T-helper 2 cell (primary cell): ENCODE data around the gene HLTF.

Experiments
- DNase-seq, 5 experiments: peaks; one replicate each; pipeline versions ENCODE4 v3.0.0 to v3.0.0-alpha.2; 2012 to 2022

The HLTF gene

DNA sequence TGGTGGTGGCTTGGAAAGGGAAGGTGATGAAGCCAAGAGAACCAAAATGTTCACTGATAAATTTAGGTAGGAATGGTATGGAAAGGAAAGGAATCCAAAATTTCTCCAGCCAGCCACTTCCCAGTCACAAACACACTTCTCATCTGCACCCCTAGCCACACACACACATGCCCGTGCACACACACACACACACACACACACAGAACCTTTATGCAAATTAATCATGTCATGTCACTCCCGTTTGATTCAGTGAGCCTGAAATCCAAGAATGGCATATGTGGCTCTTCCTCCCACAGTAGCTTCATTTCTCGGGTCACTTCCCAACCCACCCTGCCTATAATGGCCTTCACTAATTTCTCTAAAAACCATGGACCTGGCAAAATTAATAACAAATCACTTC, 3.1 kb upstream of the HLTF start:
- no peak for DNase-seq

GRCh38 chr3:149087208-149087607, 875 bp upstream of the HLTF start:
- DNase-seq = no peak

GRCh38 chr3:149085828-149086231, 503 bp downstream of the HLTF start:
- peak in 1 of 5 experiments; percentile 64 for DNase-seq

DNA sequence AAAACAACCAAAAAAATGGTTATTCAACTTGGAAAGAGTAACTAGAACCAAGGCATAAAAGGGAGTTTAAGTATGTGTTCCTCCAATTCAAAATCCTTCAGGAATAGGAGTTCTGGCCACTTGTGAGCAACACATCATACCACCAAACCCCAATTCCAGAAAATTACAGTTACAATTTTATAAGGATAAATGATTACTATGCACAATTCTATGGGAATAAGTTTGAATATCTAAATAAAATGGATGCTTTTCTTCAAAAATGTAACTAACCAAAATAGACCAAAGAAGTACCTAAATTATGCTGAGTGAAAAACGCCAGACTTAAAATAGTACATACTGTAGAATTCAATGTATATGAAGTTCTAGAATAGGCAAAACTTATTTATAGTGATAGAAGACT, 4.6 kb downstream of the HLTF start:
- DNase-seq = no peak

DNA sequence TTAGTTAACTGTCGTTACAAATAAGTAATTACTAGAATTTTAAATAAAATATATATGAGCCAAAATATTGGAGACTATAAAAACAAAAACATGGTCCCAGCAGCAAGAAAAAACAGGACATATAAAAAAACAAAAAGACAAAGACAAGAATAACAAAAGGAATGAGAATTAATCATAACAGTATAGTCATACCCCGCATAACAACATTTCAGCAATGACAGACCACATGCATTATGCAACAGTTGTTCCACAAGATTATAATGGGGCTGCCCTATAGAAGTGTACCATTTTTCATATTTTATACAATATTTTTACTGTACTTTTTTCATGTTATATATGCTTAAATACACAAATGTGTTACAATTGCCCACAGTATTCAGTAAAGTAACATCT, 5.6 kb downstream of the HLTF start:
- no peak for DNase-seq

DNA sequence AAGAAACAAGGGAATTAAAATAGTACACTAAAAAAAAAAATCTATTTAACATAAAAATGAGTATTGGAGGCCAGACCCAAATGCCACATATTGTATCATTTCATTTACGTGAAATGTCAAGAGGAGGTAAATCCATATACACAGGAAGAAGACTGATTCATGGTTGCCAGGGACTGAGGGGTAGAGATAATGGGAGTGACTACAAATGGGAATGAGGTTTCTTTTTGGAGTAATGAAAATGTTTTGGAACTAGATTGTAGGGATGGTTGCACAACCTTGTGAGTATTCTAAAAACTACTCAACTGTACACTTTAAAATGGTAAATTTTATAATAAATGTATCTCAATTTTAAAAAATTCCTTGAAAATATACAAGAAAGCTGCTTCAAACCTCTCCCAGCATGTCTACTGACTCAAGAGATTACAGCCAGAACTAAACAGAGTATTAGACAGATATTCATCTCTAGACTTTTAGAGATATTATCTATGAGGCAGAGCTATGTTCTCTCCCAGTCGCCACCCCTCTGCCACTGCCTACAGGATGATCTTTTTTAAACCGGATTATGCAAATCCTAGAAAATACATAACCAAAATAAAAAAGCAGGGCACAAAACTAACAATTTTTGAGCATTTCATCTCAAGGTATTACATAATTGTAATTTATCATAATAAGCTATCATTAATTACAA, 6.2 kb downstream of the HLTF start:
- DNase-seq = no peak

GRCh38 chr3:149077628-149078027, 8.7 kb downstream of the HLTF start:
- no peak for DNase-seq

GRCh38 chr3:149067883-149068282, 18.4 kb downstream of the HLTF start:
- no peak for DNase-seq

DNA sequence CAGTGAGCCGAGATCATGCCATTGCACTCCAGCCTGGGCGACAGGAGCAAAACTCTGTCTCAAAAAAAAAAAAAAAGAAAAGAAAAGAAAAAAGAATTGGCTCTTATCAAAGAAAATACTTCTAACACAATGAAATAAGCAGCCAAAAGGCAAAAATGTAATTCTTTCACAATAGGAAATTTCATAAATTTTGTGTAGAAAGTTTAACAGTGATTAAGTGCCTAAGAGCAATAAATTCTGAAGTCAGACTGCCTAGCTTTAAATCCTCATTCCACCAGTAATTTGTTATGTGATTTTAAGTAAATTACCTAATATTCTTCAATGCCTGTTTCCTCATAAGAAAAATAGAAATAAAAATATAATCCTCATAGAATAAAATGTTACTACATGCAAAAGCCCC, 24.6 kb downstream of the HLTF start:
- no peak for DNase-seq

DNA sequence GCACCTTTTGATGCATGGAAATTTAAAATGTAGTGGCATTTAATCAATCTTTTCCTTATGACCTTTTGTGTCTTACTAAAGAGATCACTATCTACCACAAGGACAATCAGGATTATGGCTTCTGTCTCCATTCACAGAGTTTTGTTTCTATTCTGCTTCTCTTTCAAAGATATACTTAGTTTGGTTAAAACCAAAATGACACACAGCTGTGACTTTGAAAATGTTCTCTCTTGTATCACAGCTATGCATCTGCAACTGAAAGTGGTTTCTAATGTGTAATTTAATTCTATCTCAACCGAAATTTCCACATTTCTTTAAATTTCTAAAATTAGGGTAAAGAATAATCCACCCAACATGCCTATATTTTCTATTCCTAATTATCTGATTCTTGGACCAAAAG, 27.7 kb downstream of the HLTF start:
- DNase-seq = no peak

DNA sequence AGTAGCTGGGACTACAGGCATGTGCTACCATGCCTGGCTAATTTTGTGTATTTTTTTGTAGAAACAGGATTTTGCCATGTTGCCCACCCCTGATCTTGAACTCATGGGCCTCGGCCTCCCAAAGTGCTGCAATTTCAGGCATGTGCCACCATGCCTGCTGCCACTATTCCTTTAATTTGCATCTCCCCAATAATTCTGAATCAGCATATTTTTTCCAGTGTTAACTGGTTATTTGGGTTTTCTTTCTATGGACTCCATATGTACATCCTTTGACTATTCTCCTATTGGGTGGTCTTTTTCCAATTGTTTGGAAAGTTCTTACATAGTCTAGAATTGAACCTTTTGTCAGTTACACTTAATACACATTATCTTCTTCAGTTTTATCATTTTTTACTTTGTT, 28.1 kb downstream of the HLTF start:
- no peak for DNase-seq

GRCh38 chr3:149055575-149055974, 30.8 kb downstream of the HLTF start:
- no peak for DNase-seq

- DNase-seq = no peak
These were observed 41.8 kb downstream of the HLTF start for GRCh38 chr3:149044339-149045083.

- peak in 2 of 5 experiments; percentile 1 to 67 for DNase-seq
These were observed 43.4 kb downstream of the HLTF start for GRCh38 chr3:149042789-149043386.

DNA sequence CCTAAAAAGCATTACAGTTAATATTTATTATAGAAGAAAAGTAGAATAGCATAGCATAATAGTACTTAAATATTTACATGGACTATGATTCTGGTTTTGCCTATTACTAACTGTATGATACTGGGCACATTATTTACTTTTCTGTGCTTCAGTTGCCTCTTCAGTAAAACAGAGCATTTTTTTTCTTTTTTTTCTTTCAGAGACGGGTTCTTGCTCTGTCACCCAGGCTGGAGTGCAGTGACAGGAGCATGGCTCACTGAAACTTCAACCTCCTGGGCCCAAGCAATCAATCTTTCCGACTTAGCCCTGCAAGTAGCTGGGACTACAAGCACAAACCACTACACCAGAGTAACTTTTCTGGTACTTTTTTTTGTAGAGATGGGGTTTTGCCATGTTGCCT, 48.0 kb downstream of the HLTF start:
- no peak for DNase-seq

DNA sequence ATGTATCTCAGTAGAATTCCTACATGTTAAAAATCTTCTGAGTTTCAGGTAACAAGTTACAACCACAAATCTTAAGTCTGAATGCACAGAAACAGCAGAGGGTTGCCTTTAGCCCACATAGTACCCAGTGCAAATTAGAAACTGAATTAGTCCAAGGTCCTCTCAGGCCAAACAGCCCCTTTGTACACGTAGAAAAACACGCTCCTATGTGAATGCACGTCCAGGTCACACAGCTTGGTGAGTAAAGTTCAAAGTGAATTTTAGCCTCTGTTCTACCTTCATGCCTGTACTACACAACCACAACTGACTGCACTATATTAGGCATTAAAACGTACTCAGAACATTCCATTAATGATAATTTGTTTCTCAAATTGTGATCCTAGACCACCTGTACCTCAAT, 48.6 kb downstream of the HLTF start:
- no peak for DNase-seq

DNA sequence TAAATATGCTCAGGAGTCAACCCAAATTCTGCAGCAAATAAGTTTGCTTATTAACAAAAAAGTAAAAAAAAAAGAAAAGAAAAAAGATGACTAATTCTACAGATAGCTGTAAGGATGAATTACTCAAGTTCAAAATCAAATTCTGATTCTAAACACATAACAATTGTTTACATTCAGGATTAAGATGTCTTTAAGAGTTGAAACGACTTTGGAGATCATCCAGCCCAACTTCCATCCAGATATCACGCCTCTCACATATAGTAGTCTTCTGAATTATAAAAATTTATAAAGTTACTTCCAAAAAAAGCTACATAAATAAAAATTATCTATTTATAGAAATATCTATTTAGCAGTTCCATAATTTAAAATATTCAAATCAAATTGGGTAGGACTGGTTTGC, 55.2 kb downstream of the HLTF start:
- no peak for DNase-seq

DNA sequence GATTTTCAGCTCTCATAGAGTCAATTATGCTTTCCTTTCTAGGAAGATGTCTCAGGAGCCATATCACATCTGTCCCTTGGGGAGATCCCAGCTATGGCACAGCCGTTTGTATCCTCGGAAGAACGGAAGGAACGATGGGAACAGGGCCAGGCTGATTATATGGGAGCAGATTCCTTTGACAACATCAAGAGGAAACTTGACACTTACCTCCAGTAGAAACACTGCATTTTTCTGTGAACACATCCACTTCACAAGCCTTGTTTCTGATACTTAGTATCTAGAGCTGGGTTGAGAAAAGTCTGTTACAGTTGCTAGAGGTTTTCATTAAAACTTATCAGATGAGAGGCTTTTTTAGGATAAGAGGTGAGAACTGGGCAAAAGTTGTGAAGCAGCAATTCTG, 59.6 kb downstream of the HLTF start:
- DNase-seq = no peak

DNA sequence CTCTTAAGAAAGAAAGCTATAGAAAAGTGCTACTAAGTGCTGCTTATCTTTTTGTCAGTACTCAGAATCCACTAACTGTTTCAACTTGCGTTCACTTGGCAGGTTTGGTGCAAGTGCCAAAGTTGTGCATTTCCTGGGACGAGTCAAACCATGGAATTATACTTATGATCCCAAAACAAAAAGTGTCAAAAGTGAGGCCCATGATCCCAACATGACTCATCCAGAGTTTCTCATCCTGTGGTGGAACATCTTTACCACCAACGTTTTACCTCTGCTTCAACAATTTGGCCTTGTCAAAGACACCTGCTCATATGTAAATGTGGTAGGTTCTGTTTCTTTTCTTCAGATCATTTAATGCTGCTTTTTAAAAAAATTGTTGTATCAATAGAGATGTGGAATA, 62.4 kb downstream of the HLTF start:
- no peak for DNase-seq

DNA sequence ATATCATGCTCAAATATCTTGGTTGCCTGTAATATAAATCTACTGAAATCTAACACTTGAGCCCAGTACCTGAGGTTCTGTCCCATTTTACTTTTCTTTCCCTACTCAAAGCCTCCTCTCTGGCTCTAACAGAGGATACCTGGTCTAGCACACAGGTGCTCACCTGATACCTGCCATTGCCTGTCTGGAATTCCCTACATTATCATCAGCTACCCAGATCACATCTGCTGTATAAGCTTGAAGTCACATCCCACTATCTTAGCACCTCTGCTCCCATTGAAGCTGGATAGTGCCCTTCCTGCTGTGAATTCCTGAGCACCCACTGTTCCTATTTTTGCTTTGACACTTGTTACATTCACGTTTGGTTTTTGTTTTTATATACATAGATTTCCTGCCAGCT, 64.5 kb downstream of the HLTF start:
- no peak for DNase-seq

DNA sequence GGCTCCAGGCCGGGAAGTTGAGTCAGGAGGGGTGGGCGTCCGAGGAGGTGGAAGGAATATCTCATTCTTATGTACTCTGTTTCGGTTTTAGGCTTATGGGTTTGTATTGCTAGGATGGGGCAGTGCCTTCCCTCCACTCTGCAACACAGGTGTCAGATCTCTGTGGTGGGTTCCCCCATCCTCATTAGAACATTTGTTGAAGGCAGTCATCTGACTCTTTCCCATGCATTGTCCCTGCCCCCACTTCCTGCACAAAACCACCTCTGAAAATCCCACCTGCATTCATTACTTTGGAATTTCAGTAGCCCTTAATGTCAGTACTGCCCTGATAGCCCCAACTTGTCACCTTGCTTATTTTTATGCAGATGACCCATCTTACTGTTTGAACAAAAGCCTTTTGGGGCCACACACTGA, 65.5 kb downstream of the HLTF start:
- peak in 1 of 5 experiments; percentile 14 for DNase-seq

- no peak for DNase-seq
These were observed 66.0 kb downstream of the HLTF start for GRCh38 chr3:149020196-149020838.

DNA sequence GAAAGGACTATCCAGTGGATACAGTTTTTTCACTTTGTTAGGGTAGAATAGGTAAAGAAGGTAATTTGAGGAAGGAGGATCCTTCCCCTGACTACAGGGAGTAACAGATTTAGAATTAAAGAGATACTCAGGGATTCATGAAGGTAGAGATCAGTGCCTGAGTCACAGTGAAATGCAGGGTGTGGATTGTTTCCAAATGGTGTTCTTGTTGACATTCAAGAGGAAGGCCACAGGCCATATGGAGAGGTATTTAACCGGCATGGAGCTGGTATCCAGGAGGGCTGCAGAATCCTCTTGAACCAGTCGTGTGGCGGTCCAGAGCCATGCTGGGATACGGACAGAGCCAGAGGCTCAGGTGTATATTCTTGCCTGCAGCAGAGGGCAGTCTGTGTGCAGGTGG, 66.8 kb downstream of the HLTF start:
- no peak for DNase-seq

- no peak for DNase-seq
These were observed 68.1 kb downstream of the HLTF start for GRCh38 chr3:149018247-149018646.
